ENCODE results near the gene VDAC1. TPM values are rescaled to one million over a fixed set of nuclear protein-coding genes. Genes with fewer than 3 reads are reported as not detected.

Gene VDAC1
- total and polyA plus RNA-seq, 2 of the 8 experiments (the other 6 are each of a cell fraction or from before 2014, with no cell fraction given), result 111 to 301 TPM

- TF ChIP-seq, protein P1, sequence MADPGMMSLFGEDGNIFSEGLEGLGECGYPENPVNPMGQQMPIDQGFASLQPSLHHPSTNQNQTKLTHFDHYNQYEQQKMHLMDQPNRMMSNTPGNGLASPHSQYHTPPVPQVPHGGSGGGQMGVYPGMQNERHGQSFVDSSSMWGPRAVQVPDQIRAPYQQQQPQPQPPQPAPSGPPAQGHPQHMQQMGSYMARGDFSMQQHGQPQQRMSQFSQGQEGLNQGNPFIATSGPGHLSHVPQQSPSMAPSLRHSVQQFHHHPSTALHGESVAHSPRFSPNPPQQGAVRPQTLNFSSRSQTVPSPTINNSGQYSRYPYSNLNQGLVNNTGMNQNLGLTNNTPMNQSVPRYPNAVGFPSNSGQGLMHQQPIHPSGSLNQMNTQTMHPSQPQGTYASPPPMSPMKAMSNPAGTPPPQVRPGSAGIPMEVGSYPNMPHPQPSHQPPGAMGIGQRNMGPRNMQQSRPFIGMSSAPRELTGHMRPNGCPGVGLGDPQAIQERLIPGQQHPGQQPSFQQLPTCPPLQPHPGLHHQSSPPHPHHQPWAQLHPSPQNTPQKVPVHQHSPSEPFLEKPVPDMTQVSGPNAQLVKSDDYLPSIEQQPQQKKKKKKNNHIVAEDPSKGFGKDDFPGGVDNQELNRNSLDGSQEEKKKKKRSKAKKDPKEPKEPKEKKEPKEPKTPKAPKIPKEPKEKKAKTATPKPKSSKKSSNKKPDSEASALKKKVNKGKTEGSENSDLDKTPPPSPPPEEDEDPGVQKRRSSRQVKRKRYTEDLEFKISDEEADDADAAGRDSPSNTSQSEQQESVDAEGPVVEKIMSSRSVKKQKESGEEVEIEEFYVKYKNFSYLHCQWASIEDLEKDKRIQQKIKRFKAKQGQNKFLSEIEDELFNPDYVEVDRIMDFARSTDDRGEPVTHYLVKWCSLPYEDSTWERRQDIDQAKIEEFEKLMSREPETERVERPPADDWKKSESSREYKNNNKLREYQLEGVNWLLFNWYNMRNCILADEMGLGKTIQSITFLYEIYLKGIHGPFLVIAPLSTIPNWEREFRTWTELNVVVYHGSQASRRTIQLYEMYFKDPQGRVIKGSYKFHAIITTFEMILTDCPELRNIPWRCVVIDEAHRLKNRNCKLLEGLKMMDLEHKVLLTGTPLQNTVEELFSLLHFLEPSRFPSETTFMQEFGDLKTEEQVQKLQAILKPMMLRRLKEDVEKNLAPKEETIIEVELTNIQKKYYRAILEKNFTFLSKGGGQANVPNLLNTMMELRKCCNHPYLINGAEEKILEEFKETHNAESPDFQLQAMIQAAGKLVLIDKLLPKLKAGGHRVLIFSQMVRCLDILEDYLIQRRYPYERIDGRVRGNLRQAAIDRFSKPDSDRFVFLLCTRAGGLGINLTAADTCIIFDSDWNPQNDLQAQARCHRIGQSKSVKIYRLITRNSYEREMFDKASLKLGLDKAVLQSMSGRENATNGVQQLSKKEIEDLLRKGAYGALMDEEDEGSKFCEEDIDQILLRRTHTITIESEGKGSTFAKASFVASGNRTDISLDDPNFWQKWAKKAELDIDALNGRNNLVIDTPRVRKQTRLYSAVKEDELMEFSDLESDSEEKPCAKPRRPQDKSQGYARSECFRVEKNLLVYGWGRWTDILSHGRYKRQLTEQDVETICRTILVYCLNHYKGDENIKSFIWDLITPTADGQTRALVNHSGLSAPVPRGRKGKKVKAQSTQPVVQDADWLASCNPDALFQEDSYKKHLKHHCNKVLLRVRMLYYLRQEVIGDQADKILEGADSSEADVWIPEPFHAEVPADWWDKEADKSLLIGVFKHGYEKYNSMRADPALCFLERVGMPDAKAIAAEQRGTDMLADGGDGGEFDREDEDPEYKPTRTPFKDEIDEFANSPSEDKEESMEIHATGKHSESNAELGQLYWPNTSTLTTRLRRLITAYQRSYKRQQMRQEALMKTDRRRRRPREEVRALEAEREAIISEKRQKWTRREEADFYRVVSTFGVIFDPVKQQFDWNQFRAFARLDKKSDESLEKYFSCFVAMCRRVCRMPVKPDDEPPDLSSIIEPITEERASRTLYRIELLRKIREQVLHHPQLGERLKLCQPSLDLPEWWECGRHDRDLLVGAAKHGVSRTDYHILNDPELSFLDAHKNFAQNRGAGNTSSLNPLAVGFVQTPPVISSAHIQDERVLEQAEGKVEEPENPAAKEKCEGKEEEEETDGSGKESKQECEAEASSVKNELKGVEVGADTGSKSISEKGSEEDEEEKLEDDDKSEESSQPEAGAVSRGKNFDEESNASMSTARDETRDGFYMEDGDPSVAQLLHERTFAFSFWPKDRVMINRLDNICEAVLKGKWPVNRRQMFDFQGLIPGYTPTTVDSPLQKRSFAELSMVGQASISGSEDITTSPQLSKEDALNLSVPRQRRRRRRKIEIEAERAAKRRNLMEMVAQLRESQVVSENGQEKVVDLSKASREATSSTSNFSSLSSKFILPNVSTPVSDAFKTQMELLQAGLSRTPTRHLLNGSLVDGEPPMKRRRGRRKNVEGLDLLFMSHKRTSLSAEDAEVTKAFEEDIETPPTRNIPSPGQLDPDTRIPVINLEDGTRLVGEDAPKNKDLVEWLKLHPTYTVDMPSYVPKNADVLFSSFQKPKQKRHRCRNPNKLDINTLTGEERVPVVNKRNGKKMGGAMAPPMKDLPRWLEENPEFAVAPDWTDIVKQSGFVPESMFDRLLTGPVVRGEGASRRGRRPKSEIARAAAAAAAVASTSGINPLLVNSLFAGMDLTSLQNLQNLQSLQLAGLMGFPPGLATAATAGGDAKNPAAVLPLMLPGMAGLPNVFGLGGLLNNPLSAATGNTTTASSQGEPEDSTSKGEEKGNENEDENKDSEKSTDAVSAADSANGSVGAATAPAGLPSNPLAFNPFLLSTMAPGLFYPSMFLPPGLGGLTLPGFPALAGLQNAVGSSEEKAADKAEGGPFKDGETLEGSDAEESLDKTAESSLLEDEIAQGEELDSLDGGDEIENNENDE (IDR thresholded peaks at IDR 0.05; ENCODE audit: insufficient replicate concordance, low read length), result no peak
- TF ChIP-seq, protein P2, sequence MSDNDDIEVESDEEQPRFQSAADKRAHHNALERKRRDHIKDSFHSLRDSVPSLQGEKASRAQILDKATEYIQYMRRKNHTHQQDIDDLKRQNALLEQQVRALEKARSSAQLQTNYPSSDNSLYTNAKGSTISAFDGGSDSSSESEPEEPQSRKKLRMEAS (IDR thresholded peaks at IDR 0.05), result no peak
These were observed 80.4 kb downstream of the VDAC1 start (continued) for GRCh38 chr5:133924221-133924920.

Measured in H1 (cell line).